ENCODE results near the gene MAN2C1.
"Not testable (repeated sequence)": the region's sequence is repeated elsewhere in the genome, so short reads cannot be mapped to it uniquely, and the experiment has no call there.

MAN2C1 gene

DNA sequence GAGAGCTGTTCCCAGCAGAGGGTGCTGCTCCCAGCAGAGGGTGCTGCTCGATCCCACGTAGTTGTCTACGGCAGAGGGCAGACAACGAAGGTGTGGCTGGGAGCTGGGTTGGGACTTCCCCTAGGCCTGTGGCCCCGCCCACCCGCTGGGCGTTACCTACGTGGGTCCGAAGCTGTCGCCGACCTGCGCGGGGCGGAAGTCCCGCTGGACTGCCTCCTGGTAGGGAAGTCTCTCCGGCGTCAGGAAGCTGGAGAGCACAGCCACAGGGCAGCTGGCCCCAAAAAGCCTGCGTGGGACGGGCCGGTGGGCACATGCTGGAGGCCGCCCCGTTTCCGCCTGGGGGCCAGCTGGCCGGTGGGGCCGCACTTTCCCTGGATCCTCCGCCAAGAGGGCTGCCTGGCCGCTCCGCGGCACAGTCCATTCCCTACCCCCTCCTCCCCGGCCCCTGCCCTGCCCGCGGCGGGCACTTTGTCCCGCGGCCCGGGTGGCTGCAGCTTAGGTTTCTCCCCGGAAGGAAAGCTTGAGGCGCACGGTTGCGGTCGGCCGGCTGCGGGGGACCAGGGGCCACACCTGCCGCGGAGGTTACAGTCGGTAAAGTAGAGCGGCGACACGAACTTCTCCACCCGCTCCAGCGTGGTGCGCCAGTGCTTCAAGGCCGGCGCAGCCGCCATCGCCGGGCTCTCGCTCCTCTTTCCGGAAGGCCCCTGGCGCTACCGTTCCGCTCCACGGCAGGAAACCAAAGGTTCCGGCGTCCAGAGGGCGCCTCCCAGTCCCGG, at the start of gene MAN2C1:
Gene MAN2C1 (minus strand): TSS at position 695 of the 776 bp plus-strand sequence. CDS start 24 bp downstream, at position 671.
- peak; percentile 92 for DNase-seq (ENCODE audit: low spot score)

DNA sequence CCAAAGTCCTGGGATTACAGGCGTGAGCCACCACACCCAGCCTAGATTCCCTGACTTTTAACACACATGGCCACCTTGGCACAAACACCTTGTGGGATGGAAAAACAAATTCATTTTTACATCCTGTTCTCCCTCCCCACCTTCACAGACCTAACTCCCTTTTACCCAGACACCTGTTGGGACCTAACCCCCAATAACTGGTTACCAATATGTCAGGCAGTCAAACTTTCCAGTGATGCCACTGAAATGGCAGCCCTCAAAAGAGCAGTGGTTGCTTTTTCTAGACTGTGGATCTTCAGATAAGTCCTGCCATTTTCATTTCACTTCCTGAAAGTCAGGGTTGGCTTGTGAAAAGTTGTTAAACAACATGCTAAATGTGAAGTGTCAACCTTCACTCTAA, 48.2 kb upstream of the MAN2C1 start:
- DNase-seq (ENCODE audit: low spot score) = no peak

DNA sequence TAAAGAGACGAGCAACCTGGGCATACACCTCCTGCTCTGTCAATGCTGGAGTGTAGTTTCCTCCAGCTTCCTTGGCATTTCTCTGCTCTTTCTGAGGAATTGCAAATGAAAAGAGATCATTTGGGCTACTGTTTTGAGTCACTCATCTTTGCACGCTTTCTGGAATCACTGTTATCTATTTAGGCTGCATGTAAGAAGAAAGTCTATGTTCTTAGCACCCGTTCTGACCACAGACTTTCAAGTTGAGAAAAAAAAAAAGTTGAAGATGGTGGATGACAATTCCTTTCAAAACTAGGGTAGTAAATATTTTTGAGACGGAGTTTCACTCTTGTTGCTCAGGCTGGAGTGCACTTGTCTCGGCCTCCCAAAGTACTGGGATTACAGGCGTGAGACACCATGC, 41.8 kb upstream of the MAN2C1 start:
- no peak for DNase-seq (ENCODE audit: low spot score)

DNA sequence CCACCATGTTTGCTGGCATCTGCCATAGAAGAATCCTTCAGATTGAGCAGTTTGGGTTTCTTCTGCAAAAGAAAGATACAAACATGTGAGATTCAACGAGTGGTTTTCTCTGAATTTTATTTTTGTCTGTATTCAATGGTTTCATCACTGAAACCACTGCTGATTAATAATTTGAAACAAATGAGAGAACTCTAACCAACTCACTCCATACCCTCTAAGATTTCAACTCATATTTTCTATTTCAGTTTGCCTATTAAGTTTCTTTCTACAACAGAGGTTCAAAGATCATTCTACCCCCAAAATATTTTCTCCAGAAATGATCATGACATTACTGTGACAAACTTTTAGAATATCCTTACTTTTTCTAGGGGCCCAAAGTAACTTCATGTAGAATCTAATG, 38.7 kb upstream of the MAN2C1 start:
- DNase-seq (ENCODE audit: low spot score) = no peak

DNA sequence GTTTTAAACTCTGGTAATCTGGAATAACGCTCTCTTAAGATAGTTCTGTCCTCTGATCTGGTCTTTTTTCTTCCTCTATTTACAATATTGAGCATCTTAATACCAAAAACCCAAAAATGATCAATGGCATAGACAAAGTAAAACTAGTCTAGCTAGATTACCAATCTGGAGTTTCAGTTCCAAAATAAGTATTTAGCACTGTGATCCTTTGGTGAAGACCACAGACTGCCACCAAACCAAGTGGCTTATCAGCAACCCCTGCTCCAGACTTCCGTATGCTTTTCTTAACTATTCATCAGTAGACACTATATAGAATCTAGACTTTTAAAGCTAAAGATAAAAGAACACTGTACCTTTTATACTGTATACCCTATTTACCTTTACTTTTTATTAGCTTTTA, 35.5 kb upstream of the MAN2C1 start:
- no peak for DNase-seq (ENCODE audit: low spot score)

DNA sequence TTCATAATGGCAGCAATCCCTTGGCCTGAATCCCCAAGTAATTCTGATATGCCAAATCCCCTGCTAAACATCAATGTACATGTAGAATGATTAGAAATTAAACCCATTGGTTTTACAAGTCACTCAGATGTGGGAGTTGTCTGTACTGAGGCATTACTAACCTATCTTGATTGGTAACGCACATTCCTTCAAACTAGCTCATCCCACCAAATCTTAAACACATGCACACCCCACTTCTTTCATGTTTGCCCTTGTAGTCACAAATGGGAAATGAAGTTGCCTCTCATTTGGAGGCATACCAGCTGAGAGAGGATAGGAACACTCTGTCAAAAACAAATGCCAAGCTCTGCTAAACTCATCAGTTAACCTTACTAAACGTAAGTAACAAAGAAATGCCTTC, 29.1 kb upstream of the MAN2C1 start:
- no peak for DNase-seq (ENCODE audit: low spot score)

DNA sequence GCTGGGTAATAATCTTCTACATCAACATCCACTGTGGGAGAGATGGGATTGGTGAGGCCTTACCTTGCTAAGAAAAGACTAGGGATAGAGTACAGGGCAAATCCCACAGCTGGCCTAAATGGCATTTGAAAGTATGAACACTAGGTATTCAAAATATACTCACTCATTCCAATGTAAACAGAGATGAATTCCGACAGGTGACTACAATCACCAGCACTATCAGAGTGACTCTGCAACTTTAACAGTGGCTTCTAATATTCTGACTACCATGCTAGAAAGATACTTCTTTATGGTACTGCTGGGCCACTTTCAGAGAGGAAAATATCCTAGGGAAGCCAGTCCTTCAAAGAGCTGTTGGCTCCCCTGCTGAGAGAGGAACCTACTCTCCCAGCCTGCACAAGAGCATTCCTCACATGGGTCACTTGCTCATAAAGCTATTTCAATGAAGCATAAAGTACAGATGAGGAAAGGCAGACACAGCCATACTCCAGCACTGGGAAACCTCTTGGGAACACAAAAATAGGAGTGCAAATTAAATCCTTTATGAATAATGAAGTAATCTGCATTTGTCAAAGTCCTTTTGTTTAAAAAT, 21.5 kb upstream of the MAN2C1 start:
- DNase-seq (ENCODE audit: low spot score) = no peak

DNA sequence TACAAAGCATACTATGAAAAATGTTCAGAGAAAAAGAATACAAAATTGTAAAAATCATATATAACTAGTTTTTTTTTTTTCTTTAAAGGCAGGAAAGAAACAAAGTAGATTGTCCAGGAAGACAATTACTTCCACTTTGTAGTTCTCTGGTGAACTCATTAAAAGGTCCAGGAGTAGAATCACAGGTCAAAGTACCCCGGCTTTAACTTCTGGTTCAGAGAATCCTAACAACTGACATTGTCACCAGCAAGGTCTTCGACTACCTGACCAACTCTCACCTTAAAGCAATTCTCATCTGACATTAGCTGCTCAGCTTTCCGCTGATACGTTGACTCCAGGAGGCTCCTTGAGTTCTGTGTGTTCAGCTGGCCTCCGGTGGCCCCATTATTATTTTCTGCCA, 15.6 kb upstream of the MAN2C1 start:
- not testable (repeated sequence) for DNase-seq (ENCODE audit: low spot score)

DNA sequence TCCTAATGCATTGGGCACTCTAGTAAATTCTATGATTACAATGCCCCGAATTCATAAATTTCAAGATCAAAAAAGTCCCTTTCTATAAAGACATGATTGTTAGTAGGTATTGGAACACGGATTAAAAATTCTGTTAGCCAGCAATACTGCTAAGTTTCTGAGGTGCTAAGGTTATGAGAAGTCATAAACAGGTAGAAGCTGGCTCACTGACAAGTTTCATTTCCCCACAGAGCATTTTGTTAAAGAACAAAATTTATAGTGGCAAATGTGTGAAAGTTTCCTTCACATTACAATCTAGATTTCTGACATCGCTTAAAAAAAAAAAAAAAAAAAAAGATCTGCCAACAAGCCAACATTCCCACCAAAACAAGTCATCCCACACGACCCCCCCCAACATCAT, 12.4 kb upstream of the MAN2C1 start:
- DNase-seq (ENCODE audit: low spot score) = no peak

DNA sequence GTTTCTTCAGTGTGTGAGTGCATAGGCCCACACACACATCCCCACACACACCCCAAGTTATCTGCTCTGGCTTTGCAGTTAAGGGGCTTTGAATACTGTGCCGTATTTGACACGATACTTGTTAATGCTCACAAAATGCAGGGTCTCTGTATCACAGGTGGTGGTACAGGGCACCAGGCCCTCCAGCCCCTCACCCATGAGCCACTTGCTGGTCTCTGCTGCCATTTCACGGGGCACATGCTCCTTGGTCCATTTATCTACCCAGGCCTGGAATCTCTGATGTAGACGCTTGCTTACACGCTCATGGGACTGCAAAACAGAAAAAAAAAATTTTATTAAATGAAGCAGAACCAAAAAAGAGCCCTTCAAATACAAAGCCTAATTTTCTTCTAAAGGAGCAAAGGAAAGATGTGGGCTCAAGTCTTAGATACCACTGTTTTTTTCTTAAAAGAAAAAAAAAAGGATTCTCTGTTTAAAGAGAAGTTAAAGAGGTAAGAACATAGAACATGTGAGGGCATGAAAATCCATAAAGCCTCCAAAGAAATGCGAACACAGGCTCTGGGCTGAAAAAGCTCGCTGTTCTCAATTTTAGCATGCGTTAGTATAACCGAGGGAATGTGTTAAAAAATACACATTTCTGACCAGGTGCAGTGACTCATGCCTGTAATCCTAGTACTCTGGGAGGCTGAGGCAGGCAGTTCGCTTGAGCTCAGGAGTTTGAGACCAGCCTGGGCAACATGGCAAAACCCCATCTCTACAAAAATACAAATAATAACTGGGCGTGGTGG, 3.7 kb upstream of the MAN2C1 start:
- no peak for DNase-seq (ENCODE audit: low spot score)

DNA sequence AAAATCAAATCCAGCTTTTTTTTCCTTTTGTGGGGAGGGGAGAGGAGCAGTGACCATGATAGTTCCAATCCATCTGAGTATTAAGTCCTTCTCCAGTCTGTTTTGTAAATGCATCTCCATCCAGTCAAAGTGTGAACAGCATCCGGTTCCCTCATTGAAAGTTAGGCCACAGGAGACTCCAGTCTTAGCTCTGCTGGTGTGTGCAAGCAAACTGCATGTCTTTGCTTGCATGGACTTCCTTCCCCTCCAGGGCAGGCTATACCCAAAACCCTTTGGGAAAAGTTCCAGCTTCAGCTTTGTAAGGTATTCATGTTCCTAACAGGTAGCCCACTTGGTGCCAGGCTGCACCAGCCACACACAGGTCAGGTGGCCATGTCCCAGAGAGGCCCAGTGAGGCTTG, 3.1 kb upstream of the MAN2C1 start:
- no peak for DNase-seq (ENCODE audit: low spot score)

DNA sequence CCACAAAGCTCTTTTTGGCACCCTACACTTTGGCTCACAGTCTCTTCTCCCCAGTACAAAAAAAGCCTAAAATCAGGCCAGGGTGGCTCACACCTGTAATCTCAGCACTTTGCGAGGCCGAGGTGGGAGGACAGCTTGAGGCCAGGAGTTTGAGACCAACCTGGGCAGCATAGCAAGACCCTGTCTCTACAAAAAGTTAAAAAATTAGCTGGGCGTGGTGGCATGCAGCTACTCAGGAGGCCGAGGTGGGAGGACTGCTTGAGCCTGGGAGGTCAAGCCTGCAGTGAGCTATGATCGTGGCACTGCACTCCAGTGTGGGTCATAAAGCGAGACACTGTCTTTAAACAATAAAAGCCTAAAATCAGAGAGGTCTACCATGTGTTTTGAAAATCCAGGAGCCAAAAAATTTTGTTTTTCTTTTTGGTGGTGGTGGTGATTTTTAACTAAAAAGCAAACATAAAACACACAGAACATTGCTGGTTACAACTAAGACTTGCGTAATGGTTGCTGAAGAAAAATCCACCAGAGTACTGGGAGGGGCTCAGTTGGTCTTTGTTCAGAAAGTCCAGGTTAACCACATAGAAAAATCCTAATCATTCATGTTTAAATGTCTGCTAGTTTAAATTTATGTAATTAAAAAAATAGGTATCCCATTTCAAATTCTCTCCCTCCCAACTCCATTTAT, 1.6 kb upstream of the MAN2C1 start:
- no peak for DNase-seq (ENCODE audit: low spot score)

DNA sequence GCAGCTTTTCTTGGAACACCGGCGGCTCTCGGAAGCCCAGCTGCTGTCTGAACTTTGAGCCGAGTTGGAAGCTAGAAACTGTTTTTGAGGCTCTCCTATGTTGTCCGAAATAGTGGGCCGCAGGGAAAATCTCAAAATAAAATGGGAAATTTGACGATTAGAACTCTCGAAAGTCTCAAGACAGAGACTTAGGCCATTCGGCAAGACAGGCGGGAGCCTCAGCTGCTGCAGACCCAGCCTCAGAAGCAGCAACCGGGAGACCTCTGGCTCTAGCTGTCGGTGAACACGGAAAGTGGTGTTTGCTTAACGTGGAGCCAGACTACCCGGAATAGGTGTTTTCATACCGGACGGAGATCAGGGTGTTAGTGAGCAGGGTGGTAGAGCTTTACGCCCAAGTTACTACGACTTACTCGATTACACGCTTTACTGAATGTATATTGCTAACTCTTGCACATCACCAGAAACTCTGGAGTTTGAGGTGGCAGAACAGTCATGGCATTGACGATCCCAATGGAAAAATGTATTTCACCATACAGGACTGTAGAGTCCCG, 357 bp upstream of the MAN2C1 start:
- peak; percentile 51 for DNase-seq (ENCODE audit: low spot score)

DNA sequence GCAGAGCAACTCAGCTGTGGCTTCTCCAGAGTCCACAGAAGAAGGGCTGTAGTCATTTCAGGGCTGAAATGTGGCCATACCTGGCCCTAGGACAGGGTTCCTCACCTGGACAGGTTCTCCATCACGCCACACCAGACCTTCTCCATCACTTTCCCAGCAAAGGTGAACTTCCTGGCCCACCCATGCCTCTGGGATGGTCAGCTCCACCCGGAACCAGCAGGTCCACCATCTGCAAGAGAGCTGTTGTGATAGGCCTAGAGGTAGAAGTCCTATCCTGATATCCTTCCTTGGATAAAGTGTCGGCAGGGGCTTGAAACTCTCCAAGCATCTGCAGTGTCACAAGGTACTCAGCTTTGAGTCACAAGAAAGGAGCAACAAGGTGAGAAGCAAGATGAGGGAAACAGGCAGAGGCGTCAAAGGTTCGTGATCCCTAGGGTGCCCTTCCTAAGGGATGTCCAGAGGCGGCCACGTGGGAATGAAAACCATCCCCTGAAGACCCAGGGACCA, 948 bp downstream of the MAN2C1 start:
- no peak for DNase-seq (ENCODE audit: low spot score)

DNA sequence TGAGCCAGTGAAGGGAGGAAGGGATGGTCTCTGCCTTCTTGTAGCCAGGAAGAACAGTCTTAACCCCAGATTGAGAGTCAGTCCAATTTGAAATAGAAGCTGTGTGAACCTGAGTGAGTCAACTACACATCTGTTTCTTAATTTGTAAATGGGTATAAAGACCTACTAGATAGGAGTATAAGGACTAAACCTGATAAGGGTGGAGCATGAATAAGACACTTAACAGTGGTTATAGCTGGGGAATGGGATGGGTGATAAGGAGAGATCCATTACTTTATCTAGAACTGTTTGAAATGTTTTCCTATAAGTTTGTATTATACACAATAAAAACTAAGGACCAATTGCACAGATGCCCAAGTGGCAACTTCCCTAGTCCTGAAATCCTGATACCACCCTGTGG, 1.4 kb downstream of the MAN2C1 start:
- DNase-seq (ENCODE audit: low spot score) = no peak

DNA sequence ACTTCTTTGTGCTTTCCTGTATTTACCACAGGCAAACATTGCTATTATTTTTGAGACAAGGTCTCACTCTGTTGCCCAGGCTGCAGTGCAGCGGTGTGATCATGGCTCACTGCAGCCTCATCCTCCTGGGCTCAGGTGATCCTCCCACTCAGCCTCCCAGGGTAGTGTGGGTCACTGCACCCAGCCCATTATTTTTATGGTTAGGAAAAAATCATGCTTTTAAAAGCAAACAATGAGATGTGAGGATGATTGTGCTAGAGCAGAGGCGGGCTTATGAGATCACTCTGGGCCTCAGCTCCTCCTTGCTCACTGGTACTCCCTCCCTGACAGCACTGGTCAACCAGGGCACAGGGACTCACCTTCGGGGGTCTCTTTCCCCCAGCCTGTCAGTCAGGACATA, 2.2 kb downstream of the MAN2C1 start:
- DNase-seq (ENCODE audit: low spot score) = no peak

DNA sequence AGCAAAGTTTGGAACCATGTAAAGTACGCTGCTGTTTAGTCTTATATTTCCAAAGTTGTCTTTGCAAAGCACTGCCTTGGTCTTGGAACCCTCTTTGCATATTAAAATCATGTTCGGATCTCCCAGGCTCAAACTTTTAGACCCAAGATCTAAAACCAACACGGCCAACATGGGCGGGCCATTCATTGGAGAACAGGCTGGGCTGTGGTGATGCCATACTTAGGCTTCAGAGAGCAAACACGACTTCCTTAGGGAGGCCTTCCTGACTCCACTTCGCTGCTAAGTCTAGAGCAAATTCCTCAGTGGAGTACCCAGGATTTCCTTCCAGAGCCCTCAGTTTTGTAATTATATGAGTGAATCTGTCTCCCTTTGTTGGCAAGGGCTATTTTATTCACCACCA, 3.5 kb downstream of the MAN2C1 start:
- DNase-seq (ENCODE audit: low spot score) = no peak

DNA sequence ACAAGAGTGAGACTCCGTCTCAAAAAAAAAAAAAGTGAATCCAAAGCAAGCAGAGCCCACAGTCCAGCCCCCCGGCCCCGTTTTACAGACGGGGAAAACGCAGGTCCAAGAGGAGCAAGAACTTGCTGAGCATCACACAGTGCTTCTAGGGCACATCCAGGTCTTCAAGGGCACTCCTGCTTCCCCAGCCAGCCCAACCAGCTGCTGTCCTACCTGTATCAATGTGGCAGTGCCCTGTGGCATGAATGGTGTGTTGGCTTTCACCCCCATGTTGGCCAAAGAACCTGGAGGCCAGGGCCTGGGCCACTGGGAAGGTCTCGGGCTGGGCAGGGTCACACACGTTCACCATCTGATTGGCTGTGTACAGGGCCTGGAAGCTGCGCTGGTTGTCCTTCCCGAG, 4.6 kb downstream of the MAN2C1 start:
- DNase-seq (ENCODE audit: low spot score) = no peak

DNA sequence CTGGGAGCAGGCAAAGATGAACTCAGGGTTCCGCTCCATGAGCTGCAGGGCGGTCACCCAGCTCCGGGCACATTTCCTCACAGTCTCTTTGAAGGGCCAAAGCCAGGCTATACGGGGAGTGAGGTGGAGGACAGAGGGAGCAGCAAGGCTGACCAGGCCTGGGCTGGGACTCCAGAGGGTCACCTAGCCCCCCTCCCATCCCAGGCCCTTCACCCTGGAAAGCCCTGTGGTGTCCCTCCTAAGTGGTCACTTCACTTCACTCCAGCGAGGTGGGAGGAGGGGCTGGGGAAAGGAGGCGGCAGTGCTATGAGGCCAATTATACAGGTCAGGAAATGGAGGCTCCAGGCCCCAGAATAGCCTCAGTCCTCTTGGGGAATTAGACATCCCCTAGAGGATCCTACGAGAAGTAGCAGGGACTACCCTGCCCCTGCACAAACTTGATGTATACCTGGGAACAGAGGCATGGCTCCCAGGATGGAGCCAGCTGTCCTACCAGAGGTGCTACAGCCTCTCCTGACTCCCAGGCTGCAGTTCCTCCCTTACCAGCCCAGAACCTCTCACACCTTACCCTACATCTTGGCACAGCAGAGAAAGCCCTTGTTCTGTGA, 5.7 kb downstream of the MAN2C1 start:
- DNase-seq (ENCODE audit: low spot score) = no peak

DNA sequence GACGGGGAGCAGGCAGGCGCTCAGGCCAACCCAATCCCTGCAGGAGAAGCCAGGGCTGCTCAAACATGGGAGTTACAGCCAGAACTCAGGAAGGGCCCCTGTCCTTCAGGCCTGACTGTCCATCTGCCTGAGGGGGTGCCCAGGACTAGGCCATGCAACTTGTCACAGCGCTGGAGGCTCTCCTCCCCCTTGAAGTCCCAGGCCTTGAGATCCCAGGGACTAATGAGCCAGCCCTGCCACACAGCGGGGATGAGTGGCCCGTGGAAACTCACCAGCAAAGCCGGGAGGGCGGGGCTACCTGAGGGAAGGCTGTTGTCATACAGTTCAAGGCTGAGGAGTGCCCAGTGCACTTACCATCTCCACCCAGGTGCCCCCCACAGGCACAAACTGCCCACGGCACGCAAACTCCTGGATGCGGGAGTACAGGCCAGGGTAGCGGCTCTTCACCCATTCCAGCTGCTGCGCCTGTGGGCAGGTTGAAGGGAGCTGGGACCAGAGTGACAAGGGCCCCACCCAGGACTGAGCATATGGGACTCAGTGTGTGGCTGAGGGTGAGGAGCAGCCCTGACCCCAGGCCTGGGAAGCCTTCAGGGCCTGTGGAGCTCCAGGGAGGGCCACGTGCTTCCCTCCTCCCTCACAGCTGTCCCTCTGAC, 6.3 kb downstream of the MAN2C1 start:
- DNase-seq (ENCODE audit: low spot score) = no peak

DNA sequence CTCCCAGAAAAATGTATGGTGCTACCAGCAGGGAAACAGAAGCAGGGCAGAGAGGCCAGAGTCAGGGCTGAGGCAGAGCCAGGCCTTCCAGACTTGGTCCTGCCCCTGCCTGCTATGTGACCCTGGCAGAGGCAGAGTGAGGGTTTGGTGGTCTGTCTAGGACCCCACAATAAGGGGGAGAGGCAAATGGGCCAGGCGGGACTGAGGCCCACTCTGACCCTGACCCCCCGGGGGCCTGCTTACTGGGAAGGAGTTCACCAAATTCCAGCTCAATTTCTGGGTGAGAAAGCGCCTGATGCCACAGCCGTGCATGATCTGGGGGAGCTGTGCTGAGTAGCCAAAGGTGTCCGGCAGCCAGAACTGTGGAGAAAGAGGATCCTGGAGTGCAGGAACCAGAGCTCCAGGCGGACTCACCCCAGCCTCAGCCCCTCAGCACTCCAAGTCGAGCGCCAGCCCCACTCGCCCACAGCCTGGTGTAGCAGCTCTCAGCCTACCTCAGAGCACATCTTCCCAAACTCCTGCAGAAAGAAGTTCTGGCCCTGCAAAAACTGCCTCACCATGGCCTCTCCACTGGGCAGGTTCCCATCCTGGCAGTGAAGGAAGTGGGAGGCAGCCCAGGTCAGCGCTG, 6.9 kb downstream of the MAN2C1 start:
- DNase-seq (ENCODE audit: low spot score) = no peak
